Endothelial cell of umbilical vein (primary cell): ENCODE data around the gene PHPT1. TPM values are rescaled to one million over a fixed set of nuclear protein-coding genes. Genes with fewer than 3 reads are reported as not detected.

Source experiments
- BruUV-seq: library from RNA; stranded (reverse); fragments of 400-500 nt; replicated peaks from 2 replicates; lab custom pipeline; 2021; lab: Mats Ljungman, UMichigan
- CTCF ChIA-PET: fragments of 300-600, 350-600 bp; sonication (Branson Sonifier 250); formaldehyde crosslinking; loops from one replicate; lab custom pipeline; 2021; ENCODE audit warnings: antibody characterized with exemption, inconsistent platforms; lab: Charles Lee
- POLR2A ChIA-PET: fragments of 300-600, 350-600 bp; sonication (Branson Sonifier 250); formaldehyde crosslinking; loops from one replicate; lab custom pipeline; 2021; ENCODE audit warnings: antibody characterized with exemption, inconsistent platforms; lab: Charles Lee
- DNase-seq: peaks from one replicate; pipeline ENCODE4 v3.0.0-alpha.2; 2011; ENCODE audit warnings: low read depth, low spot score
- FAIRE-seq: peaks from 2 replicates; lab custom pipeline; 2011; peaks lifted over from hg19 to GRCh38; lab: Jason Lieb, UNC
- H2AFZ ChIP-seq: 2 replicates; pipeline ENCODE4 v1.6.0; 2012; ENCODE audit warnings: low read depth, low read length, control low read depth, inconsistent platforms
- H3K27ac ChIP-seq: 2 replicates; pipeline ENCODE4 v1.5.1; 2011; ENCODE audit warnings: low read depth, mild to moderate bottlenecking, control low read depth, low read length, moderate library complexity; ENCODE audit not compliant: insufficient read depth
- H3K27me3 ChIP-seq, 2 experiments: 2 replicates each; pipeline versions ENCODE4 v1.6.0 to v1.6.1; 2011; ENCODE audit warnings: low read length in 2 of 2, mixed read lengths in 1 of 2; ENCODE audit not compliant: control insufficient read depth in 2 of 2, insufficient read depth in 2 of 2
- H3K36me3 ChIP-seq, 2 experiments: 2 replicates in 1 of 2; 3 replicates in 1 of 2; pipeline ENCODE4 v1.5.1; 2011; ENCODE audit warnings: low read length in 2 of 2, mild to moderate bottlenecking in 1 of 2, moderate library complexity in 1 of 2; ENCODE audit not compliant: control insufficient read depth in 2 of 2, insufficient read depth in 2 of 2; ENCODE audit errors: extremely low read depth in 1 of 2
- H3K4me1 ChIP-seq: 3 replicates; pipeline ENCODE4 v1.5.1; 2011; ENCODE audit warnings: mild to moderate bottlenecking, low read length; ENCODE audit not compliant: control insufficient read depth, insufficient read depth; ENCODE audit errors: extremely low read depth
- H3K4me2 ChIP-seq: 2 replicates; pipeline ENCODE4 v1.6.1; 2011; ENCODE audit warnings: low read length, control low read depth, mixed read lengths; ENCODE audit not compliant: insufficient read depth
- H3K4me3 ChIP-seq, 3 experiments: fragments of 200-600 bp in 1 of 3; sonication (generic), shearing (Covaris generic) in 1 of 3; replicated peaks in 1 of 3; 2 replicates each; pipeline ENCODE4 v1.5.1; 2011 to 2016; ENCODE audit warnings: control low read depth in 3 of 3, low read length in 3 of 3, mild to moderate bottlenecking in 2 of 3, inconsistent platforms in 1 of 3, low read depth in 1 of 3, moderate library complexity in 1 of 3; ENCODE audit not compliant: insufficient read depth in 1 of 3
- H3K79me2 ChIP-seq: 2 replicates; pipeline ENCODE4 v1.6.0; 2012; ENCODE audit warnings: low read length, inconsistent platforms; ENCODE audit not compliant: control insufficient read depth, insufficient read depth
- H3K9ac ChIP-seq: replicated peaks from 2 replicates; pipeline ENCODE3; 2011; ENCODE audit warnings: low read length, control low read depth; ENCODE audit not compliant: insufficient read depth; ENCODE audit errors: extremely low read depth
- H3K9me1 ChIP-seq: replicated peaks from 3 replicates; pipeline ENCODE4 v1.6.0; 2011; ENCODE audit warnings: mild to moderate bottlenecking, low read length; ENCODE audit not compliant: control insufficient read depth, insufficient read depth; ENCODE audit errors: extremely low read depth
- H3K9me3 ChIP-seq: replicated peaks from 2 replicates; pipeline ENCODE4 v1.5.1; 2012; ENCODE audit warnings: low read length, inconsistent platforms; ENCODE audit not compliant: control insufficient read depth, insufficient read depth
- H4K20me1 ChIP-seq: replicated peaks from 2 replicates; pipeline ENCODE3; 2011; ENCODE audit warnings: mild to moderate bottlenecking, low read length; ENCODE audit not compliant: control insufficient read depth, insufficient read depth; ENCODE audit errors: extremely low read depth
- CTCF ChIP-seq, 2 donors: IDR thresholded peaks; 1 replicate in 1 of 2; 2 replicates in 1 of 2; pipeline ENCODE4 v1.5.1; 2011; ENCODE audit warnings: low read length in 2 of 2, mild to moderate bottlenecking in 2 of 2, moderate library complexity in 2 of 2, control low read depth in 1 of 2, inconsistent platforms in 1 of 2, low read depth in 1 of 2; ENCODE audit not compliant: insufficient read depth in 1 of 2; ENCODE audit errors: extremely low read depth in 1 of 2
- EZH2 ChIP-seq: IDR thresholded peaks from 2 replicates; pipeline ENCODE4 v1.6.1; 2012; ENCODE audit warnings: borderline replicate concordance, low read depth, mild to moderate bottlenecking, moderate library complexity, low read length, inconsistent platforms; ENCODE audit not compliant: severe bottlenecking
- FOS ChIP-seq: IDR thresholded peaks from 2 replicates; pipeline ENCODE4 v1.6.1; 2011; ENCODE audit warnings: mild to moderate bottlenecking, low read length, moderate library complexity, borderline replicate concordance; ENCODE audit not compliant: insufficient read depth
- GATA2 ChIP-seq: IDR thresholded peaks from 2 replicates; pipeline ENCODE4 v1.7.0; 2011; ENCODE audit warnings: low read depth, mild to moderate bottlenecking, moderate library complexity, mixed read lengths, low read length; ENCODE audit not compliant: insufficient read length, insufficient read depth
- JUN ChIP-seq: IDR thresholded peaks from 2 replicates; pipeline ENCODE4 v1.6.1; 2011; ENCODE audit warnings: borderline replicate concordance, low read depth; ENCODE audit not compliant: insufficient read length, insufficient read depth
- MAX ChIP-seq: IDR thresholded peaks from 2 replicates; pipeline ENCODE4 v1.6.1; 2011; ENCODE audit not compliant: insufficient read depth, insufficient read length
- MYC ChIP-seq: IDR thresholded peaks from one replicate; pipeline ENCODE4 v1.6.1; 2011; ENCODE audit warnings: mild to moderate bottlenecking, low read depth, low read length
- POLR2A ChIP-seq: IDR thresholded peaks from 2 replicates; pipeline ENCODE4 v1.6.1; 2012; ENCODE audit warnings: low read depth, mild to moderate bottlenecking, control low read depth, low read length
- POLR2AphosphoS5 ChIP-seq: IDR thresholded peaks from 2 replicates; pipeline ENCODE4 v1.6.1; 2012; ENCODE audit warnings: low read depth, mild to moderate bottlenecking, control low read depth, low read length, moderate library complexity; ENCODE audit not compliant: insufficient read depth
- dilution Hi-C: fragments of 300-500 bp; cut with MboI; formaldehyde crosslinking; loops from one replicate; pipeline ENCODE4 v1.15.0; 2019; ENCODE audit warnings: low sequenced_read_pairs; ENCODE audit not compliant: extremely low pct_ligation_motif_present
- intact Hi-C: fragments of 100-400 bp; cut with micrococcal nuclease; formaldehyde crosslinking; loops from one replicate; pipeline ENCODE4 v1.10.0; 2022
- polyA plus RNA-seq, 4 experiments: library from polyadenylated mRNA; depleted of rRNA in 3 of 4; stranded (reverse) in 3 of 4; unstranded in 1 of 4; fragments of >200 nt; gene quantifications; 2 replicates each; pipeline versions ENCODE4 v1.2.1 to v1.2.3, GENCODE V29; 2011 to 2012; ENCODE audit warnings: missing spikeins in 1 of 4
- total RNA-seq: library from RNA; stranded (reverse); gene quantifications from 2 replicates; pipeline ENCODE4 v1.2.3, GENCODE V29; 2021

The PHPT1 gene
- total and polyA plus RNA-seq, 2 donors (not counting 3 experiments of a cell fraction or from before 2014, with no cell fraction given): 139 to 319 TPM

GRCh38 chr9:136831720-136832104, 17.5 kb upstream of the PHPT1 start:
- Histone ChIP-seq H3K36me3 (peaks cover 11 to 30% of the 10 kb centered on the region in 2 experiments), H2AFZ (no peak overlapping the region), H3K27ac (no peak overlapping the region), H3K9me3 (no peaks in the 10 kb centered on the region), H3K79me2 (no peaks in the 10 kb centered on the region), H3K9me1 (no peaks in the 10 kb centered on the region), H3K4me1 (no peaks in the 10 kb centered on the region), H3K27me3 (no peaks in the 10 kb centered on the region), H3K4me2 (no peak overlapping the region), H4K20me1 (no peaks in the 10 kb centered on the region), H3K4me3 (no peak overlapping the region), H3K9ac (no peak overlapping the region)
- no peak for DNase-seq
- CTCF ChIA-PET: interaction anchor here (2.8 kb wide), 1 partner anchor 10 kb away, joined by 11 read pairs; the partner anchor contains the start of gene AJM1
- FAIRE-seq: no peak
- intact Hi-C loops: no loop called here
- BruUV-seq: no TSS peak
- TF ChIP-seq MAX: no peak
- no peak for TF ChIP-seq MYC
- no peak for TF ChIP-seq EZH2
- no peak for TF ChIP-seq GATA2
- TF ChIP-seq POLR2AphosphoS5: no peak
- no peak for TF ChIP-seq FOS
- TF ChIP-seq JUN: no peak
- TF ChIP-seq POLR2A: no peak
- no peak for TF ChIP-seq CTCF (IDR thresholded peaks at IDR 0.05; ENCODE audit: extremely low read depth in 1 of 2, insufficient read depth in 1 of 2, low read depth in 1 of 2, low read length in 2 of 2)
- POLR2A ChIA-PET: no interaction called here
- dilution Hi-C loops: no loop called here
